PC-9 (cell line): Measurements from ENCODE around the gene PTGFRN. TPM values are rescaled to one million over a fixed set of nuclear protein-coding genes. Genes with fewer than 3 reads are reported as not detected.

ENCODE experiments used
- BruUV-seq: library from RNA; stranded (reverse); fragments of 400-500 nt; replicated peaks from 2 replicates; lab custom pipeline; 2021; lab: Mats Ljungman, UMichigan
- CTCF ChIA-PET: fragments of 300-600 bp; sonication (Branson Sonifier 250); formaldehyde crosslinking; loops from one replicate; lab custom pipeline; 2022; ENCODE audit warnings: antibody characterized with exemption; lab: Charles Lee
- POLR2A ChIA-PET: fragments of 300-600 bp; sonication (Branson Sonifier 250); formaldehyde crosslinking; loops from one replicate; lab custom pipeline; 2022; ENCODE audit warnings: antibody characterized with exemption; ENCODE audit not compliant: unreplicated experiment; lab: Charles Lee
- DNase-seq, 2 experiments: peaks; one replicate each; pipeline versions ENCODE4 v3.0.0 to v3.0.0-alpha.2; 2015 to 2022; ENCODE audit warnings: mixed read lengths in 1 of 2
- H2AFZ ChIP-seq: fragments of 200-600 bp; sonication (generic); 2 replicates; pipeline ENCODE4 v1.8.1; 2017; ENCODE audit warnings: antibody characterized with exemption
- H3F3A ChIP-seq: fragments of 200-600 bp; sonication (generic); 2 replicates; pipeline ENCODE4 v1.8.1; 2017; ENCODE audit warnings: antibody characterized with exemption, mild to moderate bottlenecking, low read depth; ENCODE audit not compliant: insufficient read depth
- H3K27ac ChIP-seq: fragments of 200-600 bp; sonication (generic); 2 replicates; pipeline ENCODE4 v1.6.1; 2016; ENCODE audit warnings: mixed run types
- H3K27me3 ChIP-seq: fragments of 200-600 bp; sonication (generic); 2 replicates; pipeline ENCODE4 v1.6.1; 2016; ENCODE audit warnings: low read depth, mixed run types; ENCODE audit not compliant: insufficient read depth
- H3K36me3 ChIP-seq: fragments of 200-600 bp; sonication (generic); 2 replicates; pipeline ENCODE4 v1.6.1; 2016; ENCODE audit warnings: low read depth, mixed run types
- H3K4me1 ChIP-seq: fragments of 200-600 bp; sonication (generic); replicated peaks from 2 replicates; pipeline ENCODE4 v1.6.1; 2016; ENCODE audit warnings: mixed run types; ENCODE audit not compliant: insufficient read depth
- H3K4me2 ChIP-seq: fragments of 200-600 bp; sonication (generic); 2 replicates; pipeline ENCODE4 v1.6.1; 2017; ENCODE audit warnings: mixed run types
- H3K4me3 ChIP-seq: fragments of 200-600 bp; sonication (generic); 2 replicates; pipeline ENCODE4 v1.6.1; 2016; ENCODE audit warnings: mixed run types
- H3K79me2 ChIP-seq: fragments of 200-600 bp; sonication (generic); 2 replicates; pipeline ENCODE4 v1.6.1; 2017; ENCODE audit warnings: low read depth, mixed run types
- H3K9me2 ChIP-seq: fragments of 200-600 bp; sonication (generic); 2 replicates; pipeline ENCODE4 v1.8.1; 2017; ENCODE audit warnings: mild to moderate bottlenecking; ENCODE audit not compliant: insufficient read depth
- H3K9me3 ChIP-seq: fragments of 200-600 bp; sonication (generic); 2 replicates; pipeline ENCODE4 v1.8.1; 2016; ENCODE audit warnings: low read depth; ENCODE audit not compliant: insufficient read depth
- H4K20me1 ChIP-seq: fragments of 200-600 bp; sonication (generic); 2 replicates; pipeline ENCODE4 v1.8.1; 2017; ENCODE audit not compliant: insufficient read depth
- EZH2 ChIP-seq: fragments of 200-600 bp; sonication (generic); IDR thresholded peaks from 2 replicates; pipeline ENCODE4 v1.8.0; 2017; ENCODE audit warnings: antibody characterized with exemption, low read depth
- intact Hi-C: fragments of 100-400 bp; cut with micrococcal nuclease; formaldehyde crosslinking; loops from one replicate; pipeline ENCODE4 v1.10.0; 2022; ENCODE audit not compliant: unreplicated experiment
- total RNA-seq: library from RNA; stranded (reverse); gene quantifications from 2 replicates; pipeline ENCODE4 v1.2.3, GENCODE V29; 2021
- TF ChIP-seq, protein P1 (sequence below): fragments of 200-600 bp; sonication (generic); conservative IDR thresholded peaks from 2 replicates; pipeline ENCODE4 v1.6.1; 2017; ENCODE audit warnings: mixed run types, antibody characterized with exemption, mild to moderate bottlenecking, moderate library complexity

Gene PTGFRN
- total RNA-seq, 1 experiment from 2014 or later: 87.3 TPM

DNA sequence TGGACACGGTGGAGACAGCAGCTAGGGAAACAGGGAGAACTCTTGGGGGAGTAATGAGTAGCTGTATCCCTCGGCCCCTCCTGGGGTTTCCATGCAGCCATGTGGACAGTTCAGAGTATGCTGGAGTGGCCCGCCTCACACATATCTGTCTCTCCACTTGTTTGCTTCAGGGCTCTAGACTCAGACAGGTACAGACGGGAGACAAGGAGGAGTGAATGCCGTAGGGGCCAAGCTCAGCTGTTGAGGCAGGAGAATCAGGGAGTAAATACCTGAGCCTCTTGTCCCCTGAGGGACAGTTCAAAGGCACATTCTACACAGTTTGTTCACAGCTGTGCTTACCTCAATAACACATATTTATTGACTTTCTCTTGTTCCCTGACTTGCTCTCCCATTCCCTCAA, 7.7 kb upstream of the PTGFRN start:
- intact Hi-C loops: no loop called here
- no peak overlapping the region for H2AFZ ChIP-seq
- H3K9me3 ChIP-seq: no peaks in the 10 kb centered on the region
- H3K4me1 ChIP-seq: peaks cover 9% of the 10 kb centered on the region
- BruUV-seq: no TSS peak
- no peaks in the 10 kb centered on the region for H4K20me1 ChIP-seq
- H3K27me3 ChIP-seq: no peaks in the 10 kb centered on the region
- POLR2A ChIA-PET: no interaction called here
- H3K4me3 ChIP-seq: no peak overlapping the region
- H3F3A ChIP-seq: peaks cover 9% of the 10 kb centered on the region
- no peak for DNase-seq
- CTCF ChIA-PET: no interaction called here
- no peaks in the 10 kb centered on the region for H3K36me3 ChIP-seq
- H3K4me2 ChIP-seq: no peak overlapping the region
- TF ChIP-seq EZH2: no peak
- TF ChIP-seq, protein P1, sequence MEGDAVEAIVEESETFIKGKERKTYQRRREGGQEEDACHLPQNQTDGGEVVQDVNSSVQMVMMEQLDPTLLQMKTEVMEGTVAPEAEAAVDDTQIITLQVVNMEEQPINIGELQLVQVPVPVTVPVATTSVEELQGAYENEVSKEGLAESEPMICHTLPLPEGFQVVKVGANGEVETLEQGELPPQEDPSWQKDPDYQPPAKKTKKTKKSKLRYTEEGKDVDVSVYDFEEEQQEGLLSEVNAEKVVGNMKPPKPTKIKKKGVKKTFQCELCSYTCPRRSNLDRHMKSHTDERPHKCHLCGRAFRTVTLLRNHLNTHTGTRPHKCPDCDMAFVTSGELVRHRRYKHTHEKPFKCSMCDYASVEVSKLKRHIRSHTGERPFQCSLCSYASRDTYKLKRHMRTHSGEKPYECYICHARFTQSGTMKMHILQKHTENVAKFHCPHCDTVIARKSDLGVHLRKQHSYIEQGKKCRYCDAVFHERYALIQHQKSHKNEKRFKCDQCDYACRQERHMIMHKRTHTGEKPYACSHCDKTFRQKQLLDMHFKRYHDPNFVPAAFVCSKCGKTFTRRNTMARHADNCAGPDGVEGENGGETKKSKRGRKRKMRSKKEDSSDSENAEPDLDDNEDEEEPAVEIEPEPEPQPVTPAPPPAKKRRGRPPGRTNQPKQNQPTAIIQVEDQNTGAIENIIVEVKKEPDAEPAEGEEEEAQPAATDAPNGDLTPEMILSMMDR: no peak
- no peaks in the 10 kb centered on the region; the same call in 1 of the 2 replicates for H3K9me2 ChIP-seq
- H3K27ac ChIP-seq: no peak overlapping the region
- no peaks in the 10 kb centered on the region for H3K79me2 ChIP-seq

DNA sequence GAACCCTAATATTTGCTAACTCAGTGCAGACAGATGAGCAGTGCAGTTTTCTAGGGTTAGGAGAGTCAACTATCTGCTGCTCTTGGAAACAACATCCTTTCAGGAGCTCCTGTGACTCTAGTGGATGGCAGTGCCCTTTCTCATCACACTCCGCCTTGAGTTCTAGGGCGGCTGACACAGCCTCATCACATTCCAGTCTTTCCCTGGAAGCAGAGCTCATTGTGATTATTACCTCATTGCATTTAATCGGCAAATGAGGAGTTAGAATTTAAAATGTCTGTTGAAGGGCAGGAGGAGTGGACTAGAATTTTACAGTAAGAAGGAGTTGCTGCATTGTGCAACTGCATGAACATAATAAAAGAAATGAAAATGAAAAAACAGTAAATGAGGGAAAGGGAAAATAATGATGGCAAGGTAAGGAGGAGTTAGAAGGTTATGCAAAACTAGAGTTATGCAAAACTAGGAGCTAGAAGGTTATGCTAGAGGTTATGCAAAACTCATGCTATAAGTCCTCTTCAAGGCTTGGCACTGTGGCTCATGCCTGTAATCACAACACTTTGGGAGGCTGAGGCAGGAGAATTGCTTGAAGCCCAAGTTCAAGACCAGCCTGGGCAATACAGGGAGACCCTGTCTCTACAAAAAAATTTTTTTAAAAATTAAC, 6.9 kb upstream of the PTGFRN start:
- ChIA-PET CTCF (no interaction called here), POLR2A (interaction anchor here (0.7 kb wide), 1 partner anchor 668 kb away, joined by 3 read pairs; no protein-coding TSS in a partner anchor)
- no peak for TF ChIP-seq EZH2
- TF ChIP-seq, protein P1: no peak

DNA sequence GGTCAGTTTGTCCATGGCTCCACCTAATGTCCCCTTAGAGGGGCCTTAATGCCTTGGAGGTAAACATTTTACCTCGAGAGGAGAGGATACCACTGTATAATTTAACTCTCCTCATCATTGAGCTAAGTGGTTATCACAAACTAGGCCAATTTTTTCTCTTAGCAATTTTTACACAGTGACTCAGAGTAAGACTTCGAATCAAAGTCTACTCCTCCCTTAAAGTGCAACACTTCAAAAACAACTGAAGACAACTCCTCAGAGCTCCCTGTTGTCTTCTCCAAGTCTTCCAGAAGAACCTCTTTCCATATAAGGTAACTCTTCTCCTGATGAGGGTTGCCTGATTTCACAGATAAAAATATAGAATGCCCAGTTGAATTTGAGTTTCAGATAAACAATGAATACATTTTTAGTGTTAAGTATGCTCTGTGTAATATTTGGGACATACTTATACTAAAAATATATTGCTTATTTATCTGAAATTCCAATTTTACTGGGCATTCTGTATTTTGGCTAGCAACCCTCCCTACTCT, 4.9 kb upstream of the PTGFRN start:
- H3K9me3 ChIP-seq: no peaks in the 10 kb centered on the region
- no peaks in the 10 kb centered on the region for H3K27me3 ChIP-seq
- peaks cover 25% of the 10 kb centered on the region for H3K4me1 ChIP-seq
- no peaks in the 10 kb centered on the region; the same call in 1 of the 2 replicates for H3K9me2 ChIP-seq
- ChIA-PET CTCF (interaction anchor here (0.6 kb wide), 1 partner anchor 139 kb away, joined by 3 read pairs; no protein-coding TSS in a partner anchor), POLR2A (no interaction called here)
- BruUV-seq: no TSS peak
- no peak overlapping the region for H2AFZ ChIP-seq
- peaks cover 17% of the 10 kb centered on the region for H3F3A ChIP-seq
- DNase-seq: no peak
- TF ChIP-seq, protein P1: no peak
- TF ChIP-seq EZH2: no peak
- H3K36me3 ChIP-seq: no peaks in the 10 kb centered on the region
- no peak overlapping the region for H3K27ac ChIP-seq
- H3K4me3 ChIP-seq: no peak overlapping the region
- H3K79me2 ChIP-seq: no peaks in the 10 kb centered on the region
- intact Hi-C loops: no loop called here
- H3K4me2 ChIP-seq: no peak overlapping the region
- no peaks in the 10 kb centered on the region for H4K20me1 ChIP-seq

More for the DNA sequence above, 6.9 kb upstream of the PTGFRN start:
- Histone ChIP-seq H3K79me2 (no peaks in the 10 kb centered on the region), H3K4me3 (no peak overlapping the region), H3K27me3 (no peaks in the 10 kb centered on the region), H3F3A (peaks cover 17% of the 10 kb centered on the region), H3K9me2 (no peaks in the 10 kb centered on the region; the same call in 1 of the 2 replicates), H3K36me3 (no peaks in the 10 kb centered on the region), H3K4me1 (peaks cover 17% of the 10 kb centered on the region), H4K20me1 (no peaks in the 10 kb centered on the region), H3K9me3 (no peaks in the 10 kb centered on the region), H2AFZ (no peak overlapping the region), H3K27ac (no peak overlapping the region), H3K4me2 (no peak overlapping the region)
- no TSS peak for BruUV-seq
- no peak for DNase-seq
- intact Hi-C loops: no loop called here
